Hypothalamus (tissue), 51 donors: ENCODE data around the gene RETREG3.
"Not testable (repeated sequence)": the region's sequence is repeated elsewhere in the genome, so short reads cannot be mapped to it uniquely, and the experiment has no call there.

Source experiments
- DNase-seq, 51 donors: peaks; one replicate each; lab custom pipeline; 2025; lab: John Stamatoyannopoulos, UW

RETREG3 gene, protein sequence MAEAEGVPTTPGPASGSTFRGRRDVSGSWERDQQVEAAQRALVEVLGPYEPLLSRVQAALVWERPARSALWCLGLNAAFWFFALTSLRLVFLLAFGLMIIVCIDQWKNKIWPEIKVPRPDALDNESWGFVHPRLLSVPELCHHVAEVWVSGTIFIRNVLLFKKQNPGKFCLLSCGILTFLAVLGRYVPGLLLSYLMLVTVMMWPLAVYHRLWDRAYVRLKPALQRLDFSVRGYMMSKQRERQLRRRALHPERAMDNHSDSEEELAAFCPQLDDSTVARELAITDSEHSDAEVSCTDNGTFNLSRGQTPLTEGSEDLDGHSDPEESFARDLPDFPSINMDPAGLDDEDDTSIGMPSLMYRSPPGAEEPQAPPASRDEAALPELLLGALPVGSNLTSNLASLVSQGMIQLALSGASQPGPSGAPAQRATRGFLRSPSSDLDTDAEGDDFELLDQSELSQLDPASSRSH

DNA sequence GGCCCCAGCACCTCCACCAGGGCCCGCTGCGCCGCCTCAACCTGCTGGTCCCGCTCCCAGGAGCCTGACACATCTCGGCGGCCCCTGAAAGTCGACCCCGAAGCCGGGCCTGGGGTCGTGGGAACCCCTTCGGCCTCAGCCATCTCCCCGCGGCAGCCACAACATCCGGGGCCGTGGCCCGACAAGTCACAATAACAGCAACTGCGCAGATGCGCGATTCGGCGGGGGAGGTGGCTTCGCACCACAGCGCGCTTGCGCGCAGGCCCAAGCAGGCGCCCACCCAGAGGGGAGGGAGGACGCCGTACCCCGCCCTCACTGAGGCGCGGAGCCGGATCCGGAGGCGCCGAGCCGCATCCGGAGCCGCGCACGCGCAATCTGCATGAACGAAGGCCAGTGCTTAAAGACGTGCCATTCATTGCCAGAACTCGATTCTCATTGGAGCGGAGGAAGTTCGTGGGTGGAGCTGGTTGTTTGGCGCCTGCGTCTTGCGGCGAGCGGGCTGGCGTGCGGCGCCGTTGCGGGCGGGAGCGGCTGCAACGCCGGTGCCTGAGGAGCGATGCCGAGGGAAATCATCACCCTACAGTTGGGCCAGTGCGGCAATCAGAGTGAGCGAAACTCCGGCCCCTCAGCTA lies at the start of gene RETREG3, which contains the start of gene TUBG1:
RETREG3 (minus strand) TSS at position 193 of the 632 bp plus-strand sequence; CDS start at position 143, 50 bp downstream.
TUBG1 (plus strand) TSS at position 502 of the 632 bp plus-strand sequence; CDS start at position 557, 55 bp downstream.
- peak; percentile 91 to 99 (median 98) for DNase-seq

DNA sequence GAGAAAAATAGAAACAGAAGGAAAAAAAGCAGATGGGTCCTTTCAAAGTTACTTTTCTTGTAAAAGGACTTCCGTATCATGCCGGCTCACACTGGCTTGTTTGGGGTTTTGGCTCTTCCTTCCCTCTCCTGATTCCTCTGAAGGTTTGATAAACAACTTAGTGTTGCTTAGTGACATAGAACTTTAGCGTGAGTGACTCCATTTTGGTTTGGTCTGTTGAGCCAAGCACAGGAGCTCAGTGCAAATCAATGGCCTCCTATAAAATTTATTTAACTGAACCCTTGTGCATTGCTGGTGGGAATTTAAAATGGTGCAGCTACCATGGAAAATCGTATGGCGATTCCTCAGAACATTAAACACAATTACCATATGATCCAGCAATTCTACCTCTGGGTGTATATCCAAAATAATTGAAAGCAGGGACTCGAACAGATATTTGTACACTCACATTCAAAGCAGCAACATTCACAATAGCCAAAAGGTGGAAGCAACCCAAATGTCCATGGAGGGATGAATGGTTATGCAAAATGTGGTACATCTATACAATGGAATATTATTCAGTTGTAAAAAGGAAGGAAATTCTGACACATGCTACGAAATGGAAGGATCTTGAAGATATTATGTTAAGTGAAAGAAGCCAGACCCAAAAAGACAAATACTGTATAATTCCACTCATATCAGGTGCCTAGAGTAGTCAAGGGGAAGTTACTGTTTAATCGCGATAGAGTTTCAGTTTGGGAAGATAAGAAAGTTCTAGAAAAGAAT lies 48.8 kb upstream of the RETREG3 start:
- no peak for DNase-seq

DNA sequence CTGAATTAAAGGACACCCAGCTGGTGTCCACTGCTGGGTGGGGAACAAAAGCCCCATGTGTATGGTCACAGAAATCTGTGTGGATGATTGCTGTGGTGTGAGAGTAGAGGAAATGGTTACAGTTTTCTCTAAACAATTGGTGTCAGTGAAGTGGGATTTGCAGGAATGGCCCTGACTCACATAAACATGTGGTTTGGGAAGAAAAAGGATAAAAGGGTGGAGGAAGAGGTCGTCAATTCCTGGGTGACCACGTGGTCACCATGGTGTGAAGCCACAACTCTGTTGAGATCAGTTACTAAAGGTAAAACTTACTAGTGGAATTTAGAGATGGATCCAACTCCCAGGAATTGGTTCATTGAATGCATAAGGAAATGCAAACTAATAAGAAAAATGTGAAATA lies 46.4 kb upstream of the RETREG3 start:
- DNase-seq = no peak

DNA sequence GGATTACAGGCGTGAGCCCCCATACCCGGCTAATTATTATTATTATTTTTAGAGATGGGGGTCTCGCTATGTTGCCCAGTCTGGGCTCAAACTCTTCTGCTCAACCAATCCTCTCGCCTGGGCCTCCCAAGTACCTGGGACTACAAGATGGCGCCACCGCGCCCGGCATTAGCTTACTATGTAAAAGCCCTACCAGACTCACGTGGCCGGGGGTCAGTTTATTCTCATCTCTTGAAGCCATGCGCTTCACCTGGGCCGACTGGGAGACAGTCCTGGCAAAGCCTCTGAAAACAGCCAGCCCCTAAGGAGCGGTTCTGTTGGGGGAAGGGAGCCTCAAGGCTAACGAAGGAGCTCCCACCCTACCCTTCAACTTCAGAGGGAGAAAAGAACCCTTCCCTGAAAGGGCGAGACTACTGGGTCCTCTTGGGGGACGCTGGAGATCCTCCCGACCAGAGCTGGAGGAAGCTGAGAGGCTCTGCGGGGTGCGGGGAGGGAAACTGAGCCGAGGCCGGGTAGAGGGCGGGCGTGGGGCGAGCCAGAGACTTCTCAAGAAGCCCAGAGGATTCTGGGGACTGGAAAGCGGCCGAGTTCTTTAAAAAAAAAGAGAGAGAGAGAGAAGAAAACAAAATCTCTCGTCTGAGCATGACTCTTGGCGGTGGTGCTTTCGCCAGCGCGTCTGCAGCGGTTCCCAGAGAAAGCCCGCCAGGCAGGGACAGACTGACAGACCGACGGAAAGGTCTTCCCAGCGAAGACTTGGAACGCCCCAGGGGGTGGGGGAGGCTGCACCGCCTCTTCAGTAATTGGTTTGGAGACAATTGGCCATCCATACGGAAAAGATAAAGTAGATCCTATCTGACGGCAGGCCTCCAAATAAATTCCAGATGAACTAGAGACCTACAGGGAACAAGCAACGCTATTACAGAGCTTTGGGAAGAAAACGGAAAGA lies 44.3 kb upstream of the RETREG3 start:
- DNase-seq = peak in 35 of 51 donors; percentile 8 to 74 (median 46)

DNA sequence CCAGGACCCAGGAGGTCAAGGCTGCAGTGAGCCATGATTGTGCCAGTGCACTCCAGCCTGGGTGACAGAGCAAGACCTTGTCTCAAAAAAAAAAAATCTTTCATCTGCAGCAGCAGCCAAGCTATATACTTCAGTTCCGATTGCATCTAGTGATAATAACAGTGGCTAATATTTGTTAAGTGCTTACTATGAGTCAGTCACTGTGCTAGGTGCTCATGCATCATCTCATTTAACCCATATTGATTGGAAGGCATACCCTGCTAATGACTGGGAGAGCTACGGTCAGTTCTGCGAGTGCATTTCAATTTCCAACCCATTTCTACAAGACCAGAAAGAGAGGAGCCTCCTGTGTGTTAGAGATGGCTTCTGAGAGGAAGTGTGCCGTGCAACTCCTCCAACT lies 42.2 kb upstream of the RETREG3 start:
- DNase-seq = no peak

DNA sequence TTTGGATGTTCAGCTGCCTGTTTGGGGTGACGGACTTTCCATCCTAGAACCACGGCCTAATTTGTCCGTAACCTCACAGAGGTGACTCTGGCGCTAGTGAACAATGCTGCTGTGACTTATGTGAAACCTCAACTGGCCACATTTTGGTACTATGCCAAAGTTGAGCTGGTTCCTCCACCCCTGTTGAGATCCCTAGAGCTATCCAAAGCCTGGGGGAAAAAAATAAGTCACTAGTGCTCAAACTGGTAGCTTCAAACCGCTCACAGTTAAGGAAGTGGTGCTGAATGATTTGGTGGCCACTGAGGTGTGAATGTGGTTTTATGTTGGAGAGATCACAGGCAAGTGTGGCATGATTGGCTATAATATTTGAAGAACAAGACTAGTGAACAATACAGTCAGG lies 38.6 kb upstream of the RETREG3 start:
- no peak for DNase-seq

DNA sequence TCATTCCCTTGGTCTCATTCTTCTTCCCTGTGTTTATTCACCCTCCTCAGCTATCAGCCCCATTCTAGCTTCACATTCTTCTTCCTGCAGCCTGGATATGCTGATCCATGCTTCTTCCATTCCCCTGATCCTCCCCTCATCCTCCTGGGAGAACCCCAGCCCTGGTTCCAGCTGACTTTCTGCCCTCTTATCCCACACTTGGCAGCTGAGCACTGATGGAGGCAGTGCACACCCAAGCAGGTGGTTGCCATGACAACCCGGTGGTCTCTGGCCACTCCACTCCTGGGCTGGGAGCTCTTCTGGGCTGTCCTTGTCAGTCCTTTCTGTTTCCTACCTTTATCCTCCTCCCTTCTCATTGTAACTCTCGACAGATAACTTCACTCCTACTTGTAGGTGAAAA lies 33.2 kb upstream of the RETREG3 start:
- no peak for DNase-seq

DNA sequence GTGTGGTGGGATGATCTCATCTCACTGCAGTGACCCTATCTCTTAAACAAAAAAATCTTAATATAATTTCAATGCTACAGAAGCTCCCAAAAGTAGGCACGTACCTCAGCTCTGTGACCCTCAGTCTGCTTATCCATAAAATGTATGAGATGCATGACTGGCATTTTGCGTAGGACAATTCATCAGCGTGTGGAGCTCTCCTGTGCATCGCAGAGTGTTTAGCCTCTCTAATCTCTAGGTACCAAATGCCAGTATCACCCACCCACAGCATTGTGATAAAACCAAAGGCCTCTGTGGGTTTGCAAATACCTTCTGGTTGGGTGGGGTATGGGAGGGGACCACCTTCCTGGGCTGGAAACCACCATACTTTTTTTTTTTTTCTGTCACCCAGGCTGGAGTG lies 30.9 kb upstream of the RETREG3 start:
- DNase-seq = no peak

DNA sequence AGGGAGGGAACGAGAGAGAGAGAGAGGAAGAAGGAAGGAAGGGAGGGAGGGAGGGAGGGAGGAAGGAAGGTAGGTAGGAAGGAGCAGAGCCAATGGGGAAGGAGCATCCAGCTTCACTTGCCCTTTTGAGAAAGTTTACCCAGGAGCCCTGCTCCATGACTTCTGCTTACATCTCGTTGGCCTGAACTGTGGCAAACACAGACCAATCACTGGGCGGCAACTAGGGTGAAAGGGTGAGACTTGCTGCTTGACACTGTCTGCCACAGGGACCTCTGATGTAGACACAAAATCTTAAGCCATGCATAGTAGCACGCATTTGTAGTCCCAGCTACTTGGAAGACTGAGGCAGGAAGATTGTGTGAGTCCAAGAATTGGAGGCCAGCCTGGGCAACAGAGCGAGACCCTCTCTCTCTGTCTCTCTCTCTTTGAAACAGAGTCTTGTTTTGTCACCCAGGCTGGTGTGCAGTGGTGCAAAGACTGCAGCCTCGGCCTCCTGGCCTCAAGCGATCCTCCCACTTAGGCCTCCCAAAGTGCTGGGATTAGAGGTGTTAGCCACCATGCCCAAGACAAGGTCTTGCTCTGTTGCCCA lies 30.4 kb upstream of the RETREG3 start:
- DNase-seq = no peak

DNA sequence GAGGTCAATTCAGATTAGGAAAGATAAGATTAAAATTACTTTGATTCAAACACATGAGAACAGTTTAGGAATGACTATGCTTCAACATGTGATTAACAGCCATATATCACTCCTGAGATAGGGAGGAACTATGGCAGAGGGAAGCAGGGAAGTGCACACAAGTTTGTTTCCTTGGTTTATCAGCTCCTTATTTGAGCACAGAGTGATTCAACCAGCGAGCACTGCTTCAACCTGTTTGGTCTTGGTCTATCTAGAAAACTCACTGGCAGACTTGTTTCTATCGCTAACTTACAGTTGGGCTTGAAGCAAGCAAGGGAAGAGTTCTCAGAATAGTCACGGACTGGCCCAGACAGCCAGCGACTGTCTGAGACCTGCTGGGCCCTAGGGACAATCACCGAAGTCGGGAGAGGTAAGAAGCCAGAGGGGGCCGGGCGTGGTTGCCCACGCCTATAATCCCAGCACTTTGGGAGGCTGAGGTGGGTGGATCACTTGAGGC lies 23.8 kb upstream of the RETREG3 start:
- no peak for DNase-seq

DNA sequence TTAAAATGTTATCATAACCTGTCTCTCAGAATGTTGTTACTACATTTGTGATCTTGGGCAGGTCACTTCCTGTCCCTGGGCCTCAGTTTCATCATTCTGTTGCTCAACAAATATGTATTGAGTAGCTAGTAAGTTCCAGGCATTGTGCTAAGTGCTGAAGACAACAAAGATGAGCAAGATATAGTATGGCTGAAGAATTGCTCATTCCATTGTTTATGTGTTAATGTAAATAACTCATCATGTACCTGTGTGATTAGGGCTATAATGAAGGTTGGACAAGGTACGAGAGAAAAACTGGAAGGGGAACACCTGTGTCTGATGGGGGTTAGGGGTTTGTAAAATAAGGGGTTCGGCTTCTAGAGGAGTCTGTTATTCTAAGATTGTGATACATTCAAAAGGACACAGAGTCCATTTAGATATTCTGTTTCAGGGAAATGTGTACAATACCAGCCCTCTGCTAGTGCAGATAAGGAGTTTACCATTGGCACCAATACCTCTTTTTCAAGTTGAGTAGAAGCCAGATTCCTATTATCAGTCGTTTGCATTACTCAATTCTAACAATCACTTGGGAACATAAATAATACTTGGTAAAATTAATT lies 20.3 kb upstream of the RETREG3 start:
- no peak for DNase-seq

DNA sequence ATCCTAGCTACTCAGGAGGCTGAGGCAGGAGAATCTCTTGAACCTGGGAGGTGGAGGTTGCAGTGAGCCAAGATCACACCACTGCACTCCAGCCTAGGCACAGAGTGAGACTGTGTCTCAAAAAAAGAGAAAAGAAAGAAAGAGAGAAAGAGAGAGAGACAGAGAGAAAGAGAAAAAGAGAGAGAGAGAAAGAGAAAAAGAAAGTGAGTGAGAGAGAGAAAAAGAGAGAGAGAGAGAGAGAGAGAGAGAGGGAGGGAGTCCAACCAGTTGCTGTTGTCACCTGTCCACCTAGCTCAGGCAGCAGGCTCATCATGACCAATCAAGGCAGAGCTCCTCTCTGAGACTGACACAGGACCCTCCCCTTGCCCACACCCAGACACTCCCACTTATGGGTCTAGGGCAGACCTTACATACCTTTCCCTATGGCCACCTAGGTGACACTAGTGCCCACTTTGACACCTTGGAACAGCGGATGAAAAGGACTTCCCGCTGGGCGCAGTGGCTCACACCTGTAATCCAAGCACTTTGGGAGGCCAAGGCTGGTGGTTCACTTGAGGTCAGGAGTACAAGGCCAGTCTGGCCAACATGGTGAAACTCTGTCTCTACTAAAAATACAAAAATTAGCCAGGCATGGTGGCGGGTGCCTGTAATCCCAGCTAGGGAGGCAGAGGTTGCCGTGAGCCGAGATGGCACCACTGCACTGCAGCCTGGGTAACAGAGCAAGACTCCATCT lies 18.0 kb upstream of the RETREG3 start:
- not testable (repeated sequence) for DNase-seq

DNA sequence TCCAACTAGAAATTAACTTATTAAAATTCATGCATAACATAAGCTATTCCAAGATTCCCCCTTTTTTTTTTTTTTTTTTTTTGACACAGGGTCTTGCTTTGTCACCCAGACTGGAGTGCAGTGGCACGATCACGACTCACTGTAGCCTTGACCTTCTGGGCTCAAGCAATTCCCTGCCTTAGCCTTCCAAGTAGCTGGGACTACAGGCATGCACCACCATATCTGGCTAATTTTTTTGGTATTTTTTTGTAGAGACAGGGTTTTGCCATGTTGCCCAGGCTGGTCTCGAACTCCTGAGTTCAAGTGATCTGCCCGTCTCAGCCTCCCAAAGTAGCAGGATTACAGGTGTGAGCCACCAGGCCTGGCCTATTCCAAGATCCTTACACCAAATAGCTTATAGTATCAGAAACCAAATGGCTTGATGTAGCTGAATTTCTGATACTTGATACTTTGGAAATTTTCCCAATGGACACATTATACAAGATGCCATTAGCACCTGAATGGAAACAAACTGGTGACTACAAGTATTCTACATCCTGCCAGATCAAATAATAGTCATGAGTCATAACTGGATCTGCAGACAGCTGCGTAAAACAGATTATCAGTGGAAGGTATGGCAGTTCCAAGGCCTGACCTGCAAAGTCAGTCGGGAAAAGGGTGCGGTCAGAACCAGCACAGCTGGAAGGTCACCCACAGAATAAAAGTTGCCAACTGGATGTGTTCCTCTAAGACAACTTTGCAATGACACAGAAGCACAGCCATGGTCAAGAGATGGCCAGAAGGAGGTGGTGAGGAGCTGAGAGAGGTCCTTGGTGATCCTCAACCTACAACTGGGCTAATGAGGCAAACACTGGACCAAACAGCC lies 14.8 kb upstream of the RETREG3 start:
- DNase-seq = no peak

DNA sequence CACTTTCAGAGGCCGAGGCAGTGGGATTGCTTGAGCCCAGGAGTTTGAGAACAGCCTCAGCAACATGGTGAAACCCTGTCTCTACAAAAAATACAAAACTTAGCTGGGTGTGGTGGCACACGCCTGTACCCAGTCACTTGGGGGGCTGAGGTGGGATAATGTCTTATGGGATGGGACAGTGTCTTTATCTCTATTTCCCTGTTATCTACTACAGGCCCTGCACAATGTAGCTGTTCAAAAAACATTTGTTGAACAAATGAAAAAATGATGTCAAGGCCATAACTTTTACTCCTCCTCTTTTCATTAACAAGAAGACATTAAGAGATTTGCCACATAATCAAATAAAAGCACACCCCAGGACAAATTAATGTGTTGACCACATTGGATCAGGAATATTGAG lies 14.1 kb upstream of the RETREG3 start:
- DNase-seq = no peak

DNA sequence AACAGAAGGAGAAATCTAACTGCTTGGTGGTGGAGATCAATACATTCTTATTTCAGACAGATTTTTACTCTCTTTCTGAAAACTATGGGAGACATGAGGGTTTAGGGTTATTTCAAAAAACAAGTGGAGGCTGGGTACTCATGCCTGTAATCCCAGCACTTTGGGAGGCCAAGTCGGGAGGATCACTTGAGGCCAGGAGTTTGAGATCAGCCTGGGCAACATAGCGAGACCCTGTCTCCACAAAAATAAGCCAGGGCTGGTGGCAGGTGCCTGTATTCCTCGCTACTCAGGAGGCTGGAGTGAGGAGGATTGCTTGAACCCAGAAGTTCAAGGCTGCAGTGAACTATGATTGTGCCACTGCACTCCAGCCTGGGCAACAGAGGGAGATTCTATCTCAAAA lies 12.8 kb upstream of the RETREG3 start:
- DNase-seq = not testable (repeated sequence)

DNA sequence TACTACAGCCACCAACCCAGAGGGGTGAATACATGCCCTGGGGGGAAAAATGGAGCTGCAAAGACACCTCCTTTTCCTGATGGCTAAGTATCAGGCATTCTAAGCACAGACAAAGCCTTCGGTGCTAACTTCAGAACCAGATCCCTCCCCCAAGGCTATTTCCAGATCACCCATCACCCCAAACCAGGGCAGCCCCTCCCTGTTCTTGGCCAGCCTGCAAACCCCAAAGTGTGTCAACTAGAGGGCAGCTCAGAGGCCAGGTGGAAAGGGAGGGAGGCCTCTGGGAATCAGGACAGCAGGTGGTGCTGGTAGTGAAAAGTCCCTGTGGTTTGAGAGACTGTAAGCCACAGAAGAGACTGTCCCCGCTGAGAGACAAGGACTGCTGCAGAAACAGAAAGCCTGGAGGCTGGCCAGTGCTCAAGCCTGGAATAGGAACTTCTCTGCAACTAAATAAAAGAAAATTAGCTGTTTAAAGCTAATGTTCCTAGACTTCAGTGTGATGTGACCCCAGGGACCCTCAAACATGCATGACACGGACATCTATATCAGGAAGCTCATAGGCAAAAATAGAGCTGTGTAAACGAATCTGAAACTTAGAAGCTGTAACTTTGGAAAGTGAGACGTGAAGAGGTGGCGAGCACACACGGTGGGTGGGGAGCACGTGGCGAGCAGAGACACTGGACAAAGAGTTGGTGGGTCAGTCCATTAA lies 9.4 kb upstream of the RETREG3 start:
- DNase-seq = peak in 7 of 51 donors; percentile 5 to 27 (median 11)
